ENCODE data around the gene ACSS1.
"Not testable (repeated sequence)": the region's sequence is repeated elsewhere in the genome, so short reads cannot be mapped to it uniquely, and the experiment has no call there.

ACSS1 gene

GRCh38 chr20:25008388-25009217 is 49.3 kb downstream of the ACSS1 start:
- no peak for DNase-seq

DNA sequence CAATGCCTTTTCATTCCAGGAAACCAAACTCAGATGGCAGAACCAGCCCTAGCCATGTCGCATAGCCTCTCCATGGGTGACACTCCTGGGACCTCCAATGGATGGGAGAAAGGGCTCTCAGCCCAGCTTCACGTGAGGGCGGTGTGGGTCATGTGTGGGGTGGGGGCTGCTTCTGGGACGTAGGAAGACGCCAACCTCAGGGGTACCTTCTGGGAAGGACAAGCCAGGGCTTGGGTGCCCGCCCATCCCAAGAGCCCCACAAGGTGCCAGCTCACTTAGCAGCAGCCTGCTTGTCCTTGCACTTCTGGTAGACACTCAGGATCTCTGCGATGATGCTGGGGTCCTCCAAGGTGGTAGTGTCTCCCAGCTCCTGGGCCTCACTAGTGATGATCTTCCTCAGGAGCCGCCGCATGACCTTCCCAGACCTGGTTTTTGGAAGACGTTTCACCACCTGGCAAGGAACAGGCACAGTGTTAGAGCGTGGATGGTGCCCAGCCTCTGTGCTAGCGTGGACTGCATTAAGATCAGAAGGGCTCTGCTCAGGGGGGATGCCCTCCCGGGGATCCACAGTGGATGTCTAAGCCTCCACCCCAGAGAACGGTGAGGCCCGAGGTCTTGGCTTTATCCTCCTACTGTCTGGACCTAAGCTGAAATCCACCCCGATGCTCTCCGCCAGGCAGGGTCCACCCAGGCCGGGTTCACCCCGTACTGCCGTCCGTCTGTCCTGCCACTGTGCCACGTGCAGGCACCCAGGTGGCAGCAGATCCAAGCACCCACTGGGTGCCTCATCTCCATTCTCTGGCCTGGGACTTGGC is 50.2 kb downstream of the ACSS1 start:
- DNase-seq: no peak

DNA sequence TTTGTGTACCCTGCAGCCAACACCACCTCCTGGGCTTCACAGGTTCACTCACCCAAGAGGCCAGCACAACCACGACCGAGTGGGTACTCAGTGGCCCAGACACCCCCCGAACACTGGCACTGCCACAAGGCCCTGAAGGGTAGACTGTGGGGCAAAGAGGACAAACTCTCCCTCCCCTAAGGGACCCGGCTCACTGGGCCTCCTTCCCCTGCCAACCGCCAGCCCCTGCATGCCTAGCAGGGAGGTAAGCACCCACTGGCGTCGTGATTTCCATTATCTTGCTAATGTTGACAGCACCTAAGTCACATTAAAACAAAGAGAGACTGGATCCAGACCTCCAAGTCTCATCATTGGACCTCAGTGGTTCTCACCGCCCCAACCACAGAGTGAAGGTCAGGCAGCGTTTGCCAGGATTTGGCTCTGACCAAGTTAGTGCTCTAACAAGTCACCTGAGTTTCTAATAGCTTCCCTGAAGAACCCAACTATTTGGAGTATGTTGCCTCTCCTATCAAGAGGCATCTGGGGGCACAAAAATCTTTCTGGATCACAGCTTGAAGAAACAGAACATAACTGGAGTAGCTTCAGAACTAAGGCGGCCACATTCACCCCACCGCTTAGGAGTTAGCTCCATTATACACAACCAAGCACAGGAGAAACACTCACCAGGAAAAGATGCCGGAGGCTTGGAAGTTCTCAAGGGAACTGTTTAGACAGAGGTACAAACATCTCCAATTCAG is 51.3 kb downstream of the ACSS1 start:
- DNase-seq: no peak

DNA sequence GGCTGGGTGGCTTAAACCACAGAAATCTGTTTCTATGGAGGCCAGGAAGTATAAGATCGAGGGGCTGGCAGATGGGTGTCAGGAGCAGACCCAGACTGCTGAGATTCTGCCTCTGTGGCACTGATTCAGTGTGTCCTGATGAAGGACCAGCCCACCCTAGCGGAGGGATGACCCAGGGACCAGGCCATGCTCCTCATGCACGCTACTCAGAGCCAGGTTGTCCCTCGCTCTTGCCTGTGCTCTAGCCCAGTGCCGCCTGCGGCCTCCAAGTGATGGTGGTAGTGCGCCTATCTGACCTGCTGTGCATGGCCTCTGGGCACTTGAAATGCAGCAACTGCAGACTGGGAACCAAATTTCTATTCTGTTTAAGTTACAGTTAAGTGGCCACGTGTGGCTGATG is 52.3 kb downstream of the ACSS1 start:
- DNase-seq: no peak

DNA sequence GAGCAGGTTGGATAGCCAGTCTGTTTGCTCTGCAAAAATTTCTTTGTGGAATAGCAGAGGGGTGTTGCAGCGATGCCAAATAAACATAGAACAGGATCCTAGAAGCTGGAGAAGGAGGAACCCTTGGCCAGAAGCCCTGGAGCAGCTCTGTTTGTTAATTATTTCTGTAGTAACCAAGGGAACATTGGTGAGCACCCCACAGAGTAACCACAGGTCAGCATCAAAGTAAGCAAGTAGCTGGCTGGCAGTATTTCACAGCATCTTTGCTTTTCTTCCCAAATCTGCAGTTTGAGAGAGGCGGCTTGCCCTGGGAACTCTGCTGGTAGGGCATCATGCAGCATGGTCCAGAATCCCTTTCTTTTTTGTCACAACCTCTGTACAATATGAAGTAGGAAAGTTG is 52.7 kb downstream of the ACSS1 start:
- DNase-seq: peak; percentile 25

- no peak for DNase-seq
Observed at GRCh38 chr20:25003002-25003401, 54.9 kb downstream of the ACSS1 start.

GRCh38 chr20:25001323-25001722 is 56.6 kb downstream of the ACSS1 start:
- DNase-seq: not testable (repeated sequence)

DNA sequence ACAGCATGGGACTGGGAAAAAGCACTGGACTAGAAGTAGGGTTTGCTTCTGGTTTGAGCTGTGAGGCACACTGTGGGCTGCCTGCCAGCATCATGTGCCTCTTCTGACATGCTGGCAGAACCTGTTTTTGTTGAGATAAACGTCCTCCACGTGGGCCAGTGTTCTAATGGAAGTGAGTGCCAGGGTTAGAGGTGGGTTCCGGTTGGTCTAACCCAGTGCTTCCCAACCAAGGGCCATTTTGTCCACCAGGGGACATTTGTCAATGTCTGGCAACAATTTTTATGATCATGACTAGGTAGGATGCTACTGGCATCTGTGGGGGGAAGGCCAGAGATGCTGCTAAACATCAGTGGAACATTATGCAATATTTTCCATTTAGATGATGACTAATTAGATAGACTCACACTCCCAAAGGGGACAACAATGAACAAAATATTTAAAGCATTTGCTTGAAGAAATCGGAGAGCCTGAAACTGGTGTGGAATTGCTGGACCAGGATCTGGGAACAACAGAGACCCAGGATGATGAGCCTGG is 57.6 kb downstream of the ACSS1 start:
- no peak for DNase-seq

GRCh38 chr20:24999568-24999967 is 58.4 kb downstream of the ACSS1 start:
- no peak for DNase-seq

DNA sequence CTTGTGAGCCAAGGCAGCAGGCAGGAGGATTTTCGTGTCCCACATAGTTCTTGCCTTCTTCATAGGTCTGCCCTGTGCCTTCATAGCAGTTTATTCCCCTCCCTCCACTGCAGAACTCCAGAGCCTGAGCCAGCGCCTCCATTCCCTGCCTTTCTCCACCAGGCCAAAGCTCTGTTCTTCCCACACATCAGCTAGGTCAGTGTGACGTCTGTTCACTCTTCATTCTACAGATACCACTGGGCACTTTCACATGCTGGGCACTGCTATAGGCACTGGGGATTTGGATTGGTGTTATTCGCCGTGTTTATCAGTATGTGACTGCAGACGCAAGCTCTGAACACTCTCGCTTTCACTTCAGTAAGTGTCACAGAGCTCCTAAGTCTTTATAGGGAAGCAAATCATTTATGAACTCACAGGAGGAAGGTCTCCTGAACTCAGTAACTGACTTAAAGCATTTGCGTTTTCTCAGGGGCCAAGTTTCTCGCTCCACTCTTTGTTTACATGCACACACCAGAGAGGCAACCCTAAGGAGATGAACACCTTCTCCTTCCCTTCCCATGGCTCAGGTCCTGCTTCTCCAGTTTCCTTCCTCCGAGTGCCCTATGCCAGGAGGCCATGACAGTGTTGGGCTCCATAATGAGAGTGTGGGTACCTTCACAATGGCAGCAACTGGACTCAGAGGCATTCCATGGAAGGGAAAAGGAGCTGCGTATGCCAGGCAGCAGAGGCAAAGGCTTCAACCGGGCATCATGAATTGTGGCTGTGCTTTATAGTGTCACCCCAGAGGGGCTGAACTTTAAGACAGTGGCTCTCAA is 59.1 kb downstream of the ACSS1 start:
- no peak for DNase-seq

GRCh38 chr20:24998121-24998520 is 59.8 kb downstream of the ACSS1 start:
- no peak for DNase-seq

DNA sequence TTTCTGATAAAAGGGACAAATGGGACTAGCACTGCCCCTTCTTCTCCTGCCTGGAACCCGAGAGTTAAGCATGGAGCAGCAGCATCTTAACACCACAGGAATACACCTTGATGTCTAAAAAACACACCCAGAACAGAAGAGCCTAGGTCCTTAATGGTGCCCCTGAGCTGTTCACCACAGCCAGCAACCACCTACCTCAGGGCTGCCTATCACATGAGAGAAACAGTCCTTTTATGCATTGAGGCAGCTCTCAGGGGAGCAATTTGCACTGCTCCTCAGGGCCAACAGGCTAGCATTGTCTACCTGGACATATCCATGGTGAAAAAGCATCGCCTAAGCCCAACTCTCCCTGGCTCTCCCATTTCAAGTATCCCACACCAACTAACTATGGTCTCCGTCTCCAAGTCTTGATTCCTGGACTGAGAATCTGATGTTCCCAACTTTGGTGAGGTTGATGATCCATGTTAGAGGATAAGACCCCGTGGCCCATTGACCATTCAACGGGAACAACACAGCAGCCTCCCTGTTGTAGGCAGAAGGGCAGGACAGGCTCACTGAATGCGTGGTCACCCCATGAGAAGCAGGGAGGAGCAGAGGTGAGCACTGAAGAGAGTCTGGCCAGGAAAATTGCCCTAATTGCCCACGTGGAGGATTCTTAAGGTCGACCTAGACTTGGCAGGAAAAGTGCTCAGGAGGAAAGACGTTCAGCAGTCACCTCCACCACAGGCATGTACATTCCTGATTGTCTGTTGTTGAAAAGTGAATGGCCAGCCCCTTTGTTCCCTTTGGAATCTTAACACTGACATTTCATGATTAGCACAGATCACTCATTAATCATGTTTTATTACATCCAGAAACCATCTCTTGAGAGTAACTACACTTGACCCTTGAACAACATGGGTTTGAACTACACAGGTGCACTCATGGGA is 61.2 kb downstream of the ACSS1 start:
- no peak for DNase-seq

DNA sequence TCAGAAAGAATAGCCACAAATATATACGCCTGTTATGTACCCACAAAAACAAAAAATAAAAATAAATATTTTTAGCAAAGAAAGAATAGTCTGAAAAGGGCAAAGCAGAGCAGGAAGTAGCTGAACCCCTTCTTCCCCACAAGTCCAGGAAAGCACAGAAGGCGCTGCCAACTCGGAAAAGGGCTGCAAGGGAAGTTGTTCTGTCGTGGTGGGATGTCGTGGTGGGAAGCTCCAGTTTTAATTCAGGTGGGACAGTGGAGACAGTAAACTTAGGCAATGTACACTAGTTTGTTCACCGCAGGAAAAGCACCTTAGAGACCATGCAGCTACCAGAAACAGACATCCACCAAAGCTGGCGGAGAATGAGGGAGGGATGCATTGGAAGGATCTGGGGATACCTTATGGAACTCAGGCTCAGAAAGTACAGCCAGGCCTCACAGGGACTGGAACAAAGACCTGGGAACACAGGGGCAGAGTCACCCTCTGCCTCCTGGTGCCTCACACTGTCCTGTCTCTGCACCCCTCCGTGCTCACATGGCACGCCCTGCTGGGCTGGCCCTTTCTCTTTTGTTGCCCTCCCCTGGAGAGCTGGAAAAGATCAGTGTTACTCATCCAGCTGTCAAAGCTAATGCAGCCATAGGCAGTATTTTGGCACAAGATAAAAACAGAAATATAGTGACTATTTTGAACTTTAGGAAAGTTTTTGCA is 62.0 kb downstream of the ACSS1 start:
- peak; percentile 78 for DNase-seq

GRCh38 chr20:24994470-24995368 is 63.2 kb downstream of the ACSS1 start:
- DNase-seq: peak; percentile 72

DNA sequence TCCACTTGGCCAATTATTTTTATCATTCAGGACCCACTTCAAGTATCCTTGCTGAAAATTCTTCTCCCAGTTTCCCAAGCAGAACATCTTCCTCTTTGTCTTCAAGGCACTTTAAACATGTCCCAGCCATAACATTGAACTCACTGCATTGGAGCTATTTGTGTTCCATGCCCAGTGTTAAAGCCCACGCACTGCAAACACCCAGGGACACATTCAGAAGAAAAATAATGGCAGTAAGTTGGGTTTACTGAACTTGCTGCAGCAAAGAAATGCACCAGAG is 63.8 kb downstream of the ACSS1 start:
- DNase-seq: no peak

DNA sequence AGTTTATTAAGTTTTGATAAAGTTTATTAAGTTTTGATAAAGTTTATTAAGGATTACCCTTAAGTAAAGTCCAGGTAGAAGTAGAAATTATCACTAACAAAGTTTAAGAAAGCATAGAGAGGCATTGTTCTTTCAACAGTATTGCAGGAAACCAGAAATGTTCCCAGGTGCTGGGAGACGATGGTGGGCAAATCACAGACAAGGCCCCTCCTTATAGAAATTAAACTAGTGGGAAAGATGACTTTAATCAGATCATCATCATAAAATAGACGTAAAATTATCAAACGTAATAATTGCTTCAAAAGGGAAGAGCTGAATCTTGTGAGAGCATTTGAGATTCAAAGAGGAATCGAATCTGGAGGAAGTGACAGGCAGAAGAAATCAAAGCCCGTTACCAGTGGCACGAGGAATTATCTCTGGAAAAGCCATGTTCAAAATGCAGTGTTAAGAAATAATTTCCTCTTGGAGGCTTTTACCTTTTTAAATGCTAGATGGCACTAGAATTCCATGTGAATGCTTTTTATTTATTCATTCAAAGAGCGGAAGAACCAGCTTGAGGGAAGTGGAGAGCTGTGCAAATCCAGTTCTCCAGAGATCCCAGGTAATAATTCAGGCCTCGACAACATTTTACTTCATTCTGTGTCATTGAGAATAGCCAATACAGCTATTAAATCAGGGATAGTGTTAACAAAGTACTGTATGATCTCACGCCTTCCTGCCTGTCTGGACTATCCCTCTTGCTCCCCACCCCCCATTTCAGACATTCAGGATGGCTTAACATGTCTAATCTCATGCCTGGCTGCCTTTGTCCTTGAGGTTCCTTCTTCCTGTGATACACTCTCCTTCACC is 64.4 kb downstream of the ACSS1 start:
- DNase-seq: peak; percentile 37

DNA sequence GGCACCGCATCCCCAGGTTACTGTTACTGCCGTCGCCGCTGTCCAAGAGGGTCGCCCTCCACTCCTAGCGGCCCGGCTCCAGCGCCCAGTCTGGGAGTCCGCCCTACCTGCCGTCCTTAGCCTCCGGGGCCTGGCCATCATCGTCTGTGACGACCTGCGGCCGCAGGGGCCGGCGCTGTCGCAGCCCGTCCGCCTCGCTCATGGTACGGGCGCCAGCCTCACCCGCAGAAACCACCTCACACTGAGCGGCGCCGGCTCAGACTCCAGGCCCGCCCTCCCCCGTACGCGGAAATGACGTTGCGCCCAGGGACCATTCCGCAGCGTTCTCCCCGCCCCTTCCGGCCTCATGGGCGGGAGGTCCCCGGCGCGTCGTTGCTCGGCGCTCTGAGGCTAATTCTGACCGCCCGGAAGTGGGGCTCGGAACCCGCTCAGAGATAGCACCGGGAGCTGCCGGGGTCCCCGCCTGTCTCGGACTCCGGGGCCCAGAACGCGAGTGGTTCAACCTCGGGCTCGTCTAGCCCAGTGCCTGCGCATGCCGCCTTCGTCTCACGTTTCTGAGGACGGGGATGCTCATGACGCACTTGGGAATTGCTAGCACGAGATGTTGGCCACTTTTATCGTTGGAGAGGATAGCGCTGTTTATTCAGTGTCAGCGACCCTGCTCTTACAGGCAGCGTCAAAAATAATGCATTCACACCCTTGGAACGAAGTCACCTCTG is 65.3 kb downstream of the ACSS1 start, which contains the start of gene APMAP:
TSS of gene APMAP (minus strand) at position 265 of the 719 bp plus-strand sequence. CDS start at position 202, 63 bp downstream.
- peak; percentile 95 for DNase-seq

All from NCI-H146 (cell line).